ENCODE measurements around the gene HIGD2B.
"Not testable (repeated sequence)": the region's sequence is repeated elsewhere in the genome, so short reads cannot be mapped to it uniquely, and the experiment has no call there.

Gene HIGD2B

DNA sequence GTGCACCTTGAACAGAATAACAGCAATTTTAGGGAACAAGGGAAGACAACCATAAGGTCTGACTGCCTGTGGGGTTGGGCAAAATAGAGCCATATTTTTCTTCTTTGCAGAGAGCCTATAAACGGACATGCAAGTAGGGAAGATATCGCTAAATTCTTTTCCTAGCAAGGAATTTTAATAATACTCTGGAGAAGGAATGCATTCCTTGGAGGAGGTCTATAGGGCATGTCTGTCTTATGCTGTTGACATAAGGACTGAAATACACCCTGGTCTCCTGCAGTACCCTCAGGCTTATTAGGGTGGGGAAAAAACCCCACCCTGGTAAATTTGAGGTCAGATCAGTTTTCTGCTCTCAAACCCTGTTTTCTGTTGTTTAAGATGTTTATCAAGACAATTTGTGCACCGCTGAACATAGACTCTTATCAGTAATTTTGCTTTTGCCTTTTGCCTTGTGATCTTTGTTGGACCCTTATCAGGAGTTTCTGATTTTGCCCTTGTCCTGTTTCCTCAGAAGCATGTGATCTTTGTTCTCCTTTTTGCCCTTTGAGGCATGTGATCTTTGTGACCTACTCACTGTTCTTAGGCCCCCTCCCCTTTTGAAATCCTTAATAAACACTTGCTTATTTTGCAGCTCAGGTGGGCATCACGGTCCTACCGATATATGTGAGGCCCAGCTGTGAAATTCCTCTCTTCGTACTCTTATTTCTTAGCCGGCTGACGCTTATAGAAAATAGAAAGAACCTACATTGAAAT, 22.7 kb upstream of the HIGD2B start:
- H3K9me3 Mint-ChIP-seq, H3K4me1 Mint-ChIP-seq: not testable (repeated sequence)

DNA sequence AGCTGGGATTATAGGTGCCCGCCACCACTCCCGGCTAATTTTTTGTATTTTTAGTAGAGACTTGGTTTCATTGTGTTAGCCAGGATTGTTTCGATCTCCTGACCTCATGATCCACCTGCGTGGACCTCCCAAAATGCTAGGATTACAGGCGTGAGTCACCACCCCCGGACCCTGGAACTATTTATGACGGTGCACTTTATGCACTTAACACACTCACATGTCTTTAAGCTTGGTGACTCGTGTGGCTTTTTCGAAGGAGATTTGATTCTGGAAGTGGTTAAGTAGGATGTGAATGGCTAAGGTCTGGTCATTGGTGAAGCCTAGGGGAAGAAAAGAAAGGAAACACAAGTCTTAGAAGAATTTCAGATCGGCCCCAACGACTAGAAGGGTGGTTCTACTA, 20.3 kb upstream of the HIGD2B start:
- H3K36me3 Mint-ChIP-seq (ENCODE audit: insufficient read depth) = peaks cover 9% of the 10 kb centered on the region
- H3K27me3 Mint-ChIP-seq = no peaks in the 10 kb centered on the region
- H3K4me1 Mint-ChIP-seq = peaks cover 5% of the 10 kb centered on the region
- no peaks in the 10 kb centered on the region for H3K9me3 Mint-ChIP-seq
- no peak for ATAC-seq (replicated peaks; ENCODE audit: extremely low read depth, poor library complexity, severe bottlenecking)
- H3K4me3 Mint-ChIP-seq = no peak overlapping the region
- no peak overlapping the region for H3K27ac Mint-ChIP-seq (ENCODE audit: low read depth)
- DNase-seq (ENCODE audit: low spot score in 2 of 2) = no peak

More for the DNA sequence above, 22.7 kb upstream of the HIGD2B start:
- H3K27ac Mint-ChIP-seq (ENCODE audit: low read depth); H3K27me3 Mint-ChIP-seq; H3K4me3 Mint-ChIP-seq; ATAC-seq (replicated peaks; ENCODE audit: extremely low read depth, poor library complexity, severe bottlenecking); DNase-seq (ENCODE audit: low spot score in 2 of 2): not testable (repeated sequence)
- H3K36me3 Mint-ChIP-seq (ENCODE audit: insufficient read depth) = peaks cover 13% of the 10 kb centered on the region

- H3K27ac Mint-ChIP-seq (ENCODE audit: low read depth) = no peak overlapping the region
- ATAC-seq (replicated peaks; ENCODE audit: extremely low read depth, poor library complexity, severe bottlenecking) (no peak), DNase-seq (ENCODE audit: low spot score in 2 of 2) (no peak)
- H3K36me3 Mint-ChIP-seq (ENCODE audit: insufficient read depth) = peaks cover 5% of the 10 kb centered on the region
- no peaks in the 10 kb centered on the region for H3K27me3 Mint-ChIP-seq
- no peaks in the 10 kb centered on the region for H3K9me3 Mint-ChIP-seq
- peaks cover 9% of the 10 kb centered on the region for H3K4me1 Mint-ChIP-seq
- H3K4me3 Mint-ChIP-seq = no peak overlapping the region
These were observed 14.1 kb upstream of the HIGD2B start for GRCh38 chr15:72700076-72700475.

- Mint-ChIP-seq H3K36me3 (ENCODE audit: insufficient read depth) (peaks cover 5% of the 10 kb centered on the region), H3K27me3 (no peaks in the 10 kb centered on the region), H3K4me1 (peaks cover 9% of the 10 kb centered on the region), H3K27ac (ENCODE audit: low read depth) (no peak overlapping the region), H3K9me3 (no peaks in the 10 kb centered on the region), H3K4me3 (no peak overlapping the region)
- DNase-seq (ENCODE audit: low spot score in 2 of 2) (no peak), ATAC-seq (replicated peaks; ENCODE audit: extremely low read depth, poor library complexity, severe bottlenecking) (no peak)
These were observed 13.0 kb upstream of the HIGD2B start for GRCh38 chr15:72698938-72699337.

- H3K4me3 Mint-ChIP-seq = no peak overlapping the region
- peaks cover 5% of the 10 kb centered on the region for H3K36me3 Mint-ChIP-seq (ENCODE audit: insufficient read depth)
- DNase-seq (ENCODE audit: low spot score in 2 of 2) = no peak
- no peak overlapping the region for H3K27ac Mint-ChIP-seq (ENCODE audit: low read depth)
- H3K27me3 Mint-ChIP-seq = no peaks in the 10 kb centered on the region
- H3K9me3 Mint-ChIP-seq = no peaks in the 10 kb centered on the region
- H3K4me1 Mint-ChIP-seq = peaks cover 12% of the 10 kb centered on the region
- ATAC-seq (replicated peaks; ENCODE audit: extremely low read depth, poor library complexity, severe bottlenecking) = no peak
These were observed 5.0 kb upstream of the HIGD2B start for GRCh38 chr15:72690938-72691337.

- Mint-ChIP-seq H3K36me3 (ENCODE audit: insufficient read depth) (peaks cover 8% of the 10 kb centered on the region), H3K27ac (ENCODE audit: low read depth) (no peak overlapping the region), H3K9me3 (no peaks in the 10 kb centered on the region), H3K27me3 (no peaks in the 10 kb centered on the region), H3K4me3 (no peak overlapping the region), H3K4me1 (peaks cover 11% of the 10 kb centered on the region)
- ATAC-seq (replicated peaks; ENCODE audit: extremely low read depth, poor library complexity, severe bottlenecking) (no peak), DNase-seq (ENCODE audit: low spot score in 2 of 2) (no peak)
These were observed 2.7 kb upstream of the HIGD2B start for GRCh38 chr15:72688697-72689096.

DNA sequence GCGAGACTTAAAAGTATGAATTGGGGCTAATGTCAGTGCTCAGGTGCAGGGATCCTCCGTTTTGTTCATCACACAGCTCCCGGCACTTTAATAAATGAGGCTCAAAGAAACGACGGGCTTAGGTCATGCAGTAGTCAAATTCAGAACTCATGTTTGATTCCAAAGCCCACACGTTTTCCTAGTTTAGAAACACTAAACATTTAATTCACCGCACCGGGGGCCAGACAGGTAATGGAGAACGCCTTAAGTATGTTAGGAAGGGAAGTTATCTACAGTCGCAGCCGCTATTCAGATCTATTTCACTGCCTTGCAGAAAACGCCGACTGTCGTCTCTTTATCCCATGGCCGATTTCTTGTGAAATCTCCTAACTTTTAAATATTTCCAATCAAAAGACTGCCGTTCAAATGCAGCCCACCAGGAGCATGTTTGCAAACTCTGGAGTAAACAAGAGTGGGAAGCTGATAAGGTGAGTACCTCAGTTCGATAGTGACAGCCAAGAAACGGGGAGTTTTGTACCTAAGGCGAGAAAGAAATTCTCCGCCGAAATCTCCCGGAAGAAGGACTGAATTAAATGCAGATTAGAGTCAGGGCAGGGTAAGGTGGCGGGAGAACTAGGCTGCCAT, 569 bp downstream of the HIGD2B start:
- H3K27ac Mint-ChIP-seq (ENCODE audit: low read depth) = peak overlapping the region; percentile 99
- no peak for DNase-seq (ENCODE audit: low spot score in 2 of 2)
- H3K36me3 Mint-ChIP-seq (ENCODE audit: insufficient read depth) = peaks cover 8% of the 10 kb centered on the region
- H3K4me1 Mint-ChIP-seq = peaks cover 11% of the 10 kb centered on the region
- no peaks in the 10 kb centered on the region for H3K27me3 Mint-ChIP-seq
- peak overlapping the region; percentile 99 for H3K4me3 Mint-ChIP-seq
- no peaks in the 10 kb centered on the region for H3K9me3 Mint-ChIP-seq
- no peak for ATAC-seq (replicated peaks; ENCODE audit: extremely low read depth, poor library complexity, severe bottlenecking)

DNA sequence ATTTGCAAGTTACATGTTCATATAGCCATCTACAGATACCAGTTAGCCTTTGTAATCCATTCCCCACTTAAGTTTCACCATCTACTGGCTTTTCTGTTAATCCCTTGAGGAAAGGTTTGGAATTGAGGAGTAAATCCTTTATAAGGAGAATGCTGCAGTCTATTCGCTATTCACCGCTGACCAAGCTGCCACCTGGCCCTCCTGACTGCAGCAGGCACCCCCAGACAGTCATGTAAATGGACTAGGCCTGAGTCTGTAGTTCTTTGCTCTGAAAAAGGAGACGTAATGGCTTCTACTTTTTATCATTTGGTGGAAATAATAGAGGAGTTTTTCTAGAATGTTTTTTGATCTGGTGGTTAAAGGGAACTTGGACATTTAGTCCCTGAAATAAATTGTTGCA, 3.2 kb downstream of the HIGD2B start:
- Mint-ChIP-seq H3K4me1 (peaks cover 11% of the 10 kb centered on the region), H3K4me3 (no peak overlapping the region), H3K36me3 (ENCODE audit: insufficient read depth) (peaks cover 8% of the 10 kb centered on the region), H3K27ac (ENCODE audit: low read depth) (no peak overlapping the region), H3K27me3 (peaks cover 19% of the 10 kb centered on the region), H3K9me3 (no peaks in the 10 kb centered on the region)
- no peak for ATAC-seq (replicated peaks; ENCODE audit: extremely low read depth, poor library complexity, severe bottlenecking)
- no peak for DNase-seq (ENCODE audit: low spot score in 2 of 2)

DNA sequence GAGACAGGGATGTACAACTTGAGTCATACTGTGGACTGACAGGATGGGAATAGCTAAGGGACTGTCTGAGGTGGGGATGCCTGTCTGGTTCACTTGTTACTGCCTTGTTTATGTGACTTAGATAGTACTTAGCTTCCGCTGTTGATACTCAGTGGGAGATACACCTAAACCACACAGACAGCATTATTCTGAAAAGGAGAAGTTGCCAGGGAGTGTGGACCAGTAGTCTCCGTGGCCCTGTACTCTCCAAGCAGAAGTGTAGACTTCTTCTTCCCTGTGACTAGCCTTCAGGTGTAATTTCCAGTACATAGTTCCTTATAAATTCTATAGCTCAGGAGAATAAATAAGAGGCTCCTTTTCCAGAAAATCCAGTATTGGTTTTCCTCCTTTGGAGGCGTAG, 5.1 kb downstream of the HIGD2B start:
- no peak overlapping the region for H3K4me3 Mint-ChIP-seq
- peaks cover 3% of the 10 kb centered on the region for H3K36me3 Mint-ChIP-seq (ENCODE audit: insufficient read depth)
- no peak overlapping the region for H3K27ac Mint-ChIP-seq (ENCODE audit: low read depth)
- peaks cover 36% of the 10 kb centered on the region for H3K27me3 Mint-ChIP-seq
- no peaks in the 10 kb centered on the region for H3K9me3 Mint-ChIP-seq
- ATAC-seq (replicated peaks; ENCODE audit: extremely low read depth, poor library complexity, severe bottlenecking) (no peak), DNase-seq (ENCODE audit: low spot score in 2 of 2) (no peak)
- H3K4me1 Mint-ChIP-seq = peaks cover 4% of the 10 kb centered on the region

GRCh38 chr15:72676838-72677237, 9.1 kb downstream of the HIGD2B start:
- Mint-ChIP-seq H3K27ac (ENCODE audit: low read depth) (no peak overlapping the region), H3K4me3 (no peak overlapping the region), H3K4me1 (no peaks in the 10 kb centered on the region), H3K9me3 (no peaks in the 10 kb centered on the region), H3K36me3 (ENCODE audit: insufficient read depth) (no peaks in the 10 kb centered on the region), H3K27me3 (peaks cover 49% of the 10 kb centered on the region)
- DNase-seq (ENCODE audit: low spot score in 2 of 2) (no peak), ATAC-seq (replicated peaks; ENCODE audit: extremely low read depth, poor library complexity, severe bottlenecking) (no peak)

GRCh38 chr15:72671525-72671924, 14.5 kb downstream of the HIGD2B start:
- no peak for ATAC-seq (replicated peaks; ENCODE audit: extremely low read depth, poor library complexity, severe bottlenecking)
- no peak for DNase-seq (ENCODE audit: low spot score in 2 of 2)

GRCh38 chr15:72670656-72671352, 15.2 kb downstream of the HIGD2B start:
- not testable (repeated sequence) for H3K27ac Mint-ChIP-seq (ENCODE audit: low read depth)
- peak overlapping the region; percentile 47 for H3K4me3 Mint-ChIP-seq

More at GRCh38 chr15:72671525-72671924, 14.5 kb downstream of the HIGD2B start:
- H3K9me3 Mint-ChIP-seq = no peaks in the 10 kb centered on the region
- H3K27ac Mint-ChIP-seq (ENCODE audit: low read depth) = no peak overlapping the region
- peaks cover 5% of the 10 kb centered on the region for H3K36me3 Mint-ChIP-seq (ENCODE audit: insufficient read depth)
- H3K27me3 Mint-ChIP-seq = peaks cover 26% of the 10 kb centered on the region
- no peak overlapping the region for H3K4me3 Mint-ChIP-seq
- peaks cover 5% of the 10 kb centered on the region for H3K4me1 Mint-ChIP-seq

GRCh38 chr15:72669803-72670202, 16.2 kb downstream of the HIGD2B start:
- H3K27me3 Mint-ChIP-seq = peaks cover 21% of the 10 kb centered on the region
- not testable (repeated sequence) for H3K4me3 Mint-ChIP-seq; H3K4me1 Mint-ChIP-seq; H3K27ac Mint-ChIP-seq (ENCODE audit: low read depth); H3K9me3 Mint-ChIP-seq; DNase-seq (ENCODE audit: low spot score in 2 of 2); ATAC-seq (replicated peaks; ENCODE audit: extremely low read depth, poor library complexity, severe bottlenecking); H3K36me3 Mint-ChIP-seq (ENCODE audit: insufficient read depth)

More at GRCh38 chr15:72670656-72671352, 15.2 kb downstream of the HIGD2B start:
- peaks cover 21% of the 10 kb centered on the region for H3K27me3 Mint-ChIP-seq
- H3K9me3 Mint-ChIP-seq; H3K4me1 Mint-ChIP-seq; H3K36me3 Mint-ChIP-seq (ENCODE audit: insufficient read depth): not testable (repeated sequence)
- peak; percentile 95 for ATAC-seq (replicated peaks; ENCODE audit: extremely low read depth, poor library complexity, severe bottlenecking)
- DNase-seq (ENCODE audit: low spot score in 2 of 2) = peak; percentile 57 to 64

Data from central memory CD8-positive, alpha-beta T cell (primary cell).